ENCODE data around the gene GRK4.

DNA sequence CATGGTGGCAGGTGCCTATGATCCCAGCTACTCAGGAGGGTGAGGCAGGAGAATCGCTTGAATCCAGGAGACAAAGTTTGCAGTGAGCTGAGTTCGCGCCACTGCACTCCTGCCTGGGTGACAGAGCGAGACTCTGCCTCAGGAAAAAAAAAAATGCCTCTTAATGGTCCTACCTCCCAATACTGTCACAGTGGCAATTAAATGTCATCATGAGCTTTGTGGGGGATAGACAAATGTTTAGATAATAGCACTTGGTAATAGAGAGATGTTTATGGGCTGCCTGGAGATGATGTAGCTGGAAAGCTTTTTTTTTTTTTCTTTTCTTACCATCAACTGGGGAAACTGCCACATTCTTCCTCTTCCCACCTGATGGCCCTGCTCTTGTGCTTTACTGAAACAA lies 33.0 kb downstream of the GRK4 start:
- TF ChIP-seq, protein P1, sequence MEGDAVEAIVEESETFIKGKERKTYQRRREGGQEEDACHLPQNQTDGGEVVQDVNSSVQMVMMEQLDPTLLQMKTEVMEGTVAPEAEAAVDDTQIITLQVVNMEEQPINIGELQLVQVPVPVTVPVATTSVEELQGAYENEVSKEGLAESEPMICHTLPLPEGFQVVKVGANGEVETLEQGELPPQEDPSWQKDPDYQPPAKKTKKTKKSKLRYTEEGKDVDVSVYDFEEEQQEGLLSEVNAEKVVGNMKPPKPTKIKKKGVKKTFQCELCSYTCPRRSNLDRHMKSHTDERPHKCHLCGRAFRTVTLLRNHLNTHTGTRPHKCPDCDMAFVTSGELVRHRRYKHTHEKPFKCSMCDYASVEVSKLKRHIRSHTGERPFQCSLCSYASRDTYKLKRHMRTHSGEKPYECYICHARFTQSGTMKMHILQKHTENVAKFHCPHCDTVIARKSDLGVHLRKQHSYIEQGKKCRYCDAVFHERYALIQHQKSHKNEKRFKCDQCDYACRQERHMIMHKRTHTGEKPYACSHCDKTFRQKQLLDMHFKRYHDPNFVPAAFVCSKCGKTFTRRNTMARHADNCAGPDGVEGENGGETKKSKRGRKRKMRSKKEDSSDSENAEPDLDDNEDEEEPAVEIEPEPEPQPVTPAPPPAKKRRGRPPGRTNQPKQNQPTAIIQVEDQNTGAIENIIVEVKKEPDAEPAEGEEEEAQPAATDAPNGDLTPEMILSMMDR (IDR thresholded peaks at IDR 0.05 in 2 of 3, conservative IDR thresholded peaks at IDR 0.05 in 1 of 3; ENCODE audit: borderline replicate concordance in 1 of 3, insufficient read depth in 1 of 3, low read depth in 2 of 3, low read length in 2 of 3), result no peak
- no peak for TF ChIP-seq POLR2AphosphoS5 (IDR thresholded peaks at IDR 0.05; ENCODE audit: low read depth, low read length)
- no peak for TF ChIP-seq SIN3A (IDR thresholded peaks at IDR 0.05; ENCODE audit: low read depth)
- TF ChIP-seq EZH2phosphoT487 (IDR thresholded peaks at IDR 0.05; ENCODE audit: borderline replicate concordance), result no peak
- TF ChIP-seq SRF (IDR thresholded peaks at IDR 0.05; ENCODE audit: low read depth), result no peak
- TF ChIP-seq JUND (IDR thresholded peaks at IDR 0.05), result no peak
- no peak for TF ChIP-seq POLR2A (IDR thresholded peaks at IDR 0.05; ENCODE audit: borderline replicate concordance, extremely low read depth, insufficient read depth, insufficient read length)
- TF ChIP-seq YY1 (IDR thresholded peaks at IDR 0.05; ENCODE audit: extremely low read depth, insufficient replicate concordance, low read depth, low read length), result no peak
- TF ChIP-seq, protein P2, sequence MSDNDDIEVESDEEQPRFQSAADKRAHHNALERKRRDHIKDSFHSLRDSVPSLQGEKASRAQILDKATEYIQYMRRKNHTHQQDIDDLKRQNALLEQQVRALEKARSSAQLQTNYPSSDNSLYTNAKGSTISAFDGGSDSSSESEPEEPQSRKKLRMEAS (IDR thresholded peaks at IDR 0.05), result no peak
